Chondrocyte (in vitro differentiated cells): ENCODE results near the gene ERGIC1. TPM values are rescaled to one million over a fixed set of nuclear protein-coding genes. Genes with fewer than 3 reads are reported as not detected.

Experiments used
- DNase-seq: peaks from one replicate; pipeline ENCODE4 v3.0.0; 2021; ENCODE audit warnings: mixed read lengths, low spot score
- H3K27ac Mint-ChIP-seq: one replicate; pipeline ENCODE4 v1.8.0; 2021; ENCODE audit warnings: mild to moderate bottlenecking, moderate library complexity, mixed read lengths; ENCODE audit not compliant: unreplicated experiment
- H3K27me3 Mint-ChIP-seq: 2 replicates; pipeline ENCODE4 v1.8.0; 2021; ENCODE audit warnings: low read depth, mixed read lengths
- H3K36me3 Mint-ChIP-seq: 2 replicates; pipeline ENCODE4 v1.8.0; 2021; ENCODE audit warnings: low read depth, mixed read lengths
- H3K4me1 Mint-ChIP-seq: 2 replicates; pipeline ENCODE4 v1.8.0; 2021; ENCODE audit warnings: low read depth, mild to moderate bottlenecking, mixed read lengths
- H3K4me3 Mint-ChIP-seq: one replicate; pipeline ENCODE4 v1.8.0; 2021; ENCODE audit warnings: mild to moderate bottlenecking, moderate library complexity, mixed read lengths; ENCODE audit not compliant: unreplicated experiment
- H3K9me3 Mint-ChIP-seq: 2 replicates; pipeline ENCODE4 v1.8.0; 2021; ENCODE audit warnings: low read depth, mixed read lengths
- total RNA-seq: library from RNA; stranded (reverse); gene quantifications from 3 replicates; pipeline ENCODE4 v1.2.1, GENCODE V29; 2021
- TF ChIP-seq, protein P1 (sequence below): fragments of 200-600 bp; sonication (generic); IDR thresholded peaks from 2 replicates; pipeline ENCODE4 v1.5.0; 2021; ENCODE audit warnings: antibody characterized with exemption, mild to moderate bottlenecking, moderate library complexity

The ERGIC1 gene
- total RNA-seq, 1 donor from 2014 or later, result 141 TPM

DNA sequence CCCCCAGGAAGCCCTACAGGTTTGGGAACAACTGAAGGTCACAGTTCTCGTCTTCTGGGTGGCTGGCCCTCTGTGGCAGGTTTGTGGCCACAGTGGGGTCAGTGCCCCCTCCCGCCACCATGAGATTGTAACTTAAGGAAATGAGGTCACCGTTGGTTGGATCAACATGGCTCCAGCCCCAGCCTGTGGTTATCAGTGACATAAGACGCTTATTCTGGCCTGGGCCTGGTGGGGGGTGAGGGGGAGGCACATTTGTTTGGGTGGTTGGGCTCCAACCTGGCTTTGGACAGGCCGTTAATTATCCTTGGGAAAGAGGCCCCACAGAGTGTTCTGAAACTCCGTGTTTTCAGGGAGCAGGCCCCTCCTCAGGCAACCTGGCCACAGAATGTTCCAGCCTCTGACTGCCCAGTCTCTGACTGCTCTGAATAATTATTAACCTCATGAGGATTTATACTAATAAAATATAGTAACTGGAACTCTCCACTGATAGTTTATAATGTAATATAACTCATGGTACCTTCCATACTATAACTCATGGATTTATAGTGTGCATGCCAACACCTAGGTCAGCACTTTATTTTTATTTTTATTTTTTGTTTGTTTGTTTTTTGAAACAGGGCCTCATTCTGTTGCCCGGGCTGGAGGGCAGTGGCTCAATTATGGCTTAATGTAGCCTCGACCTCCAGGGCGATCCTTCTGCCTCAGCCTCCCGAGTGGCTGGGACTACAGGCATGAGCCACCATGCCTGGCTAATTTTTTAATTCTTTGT is 67.1 kb downstream of the ERGIC1 start:
- Mint-ChIP-seq H3K4me3 (no peak overlapping the region), H3K27ac (peak overlapping the region; percentile 93), H3K4me1 (peaks cover 92% of the 10 kb centered on the region), H3K36me3 (no peaks in the 10 kb centered on the region), H3K27me3 (no peaks in the 10 kb centered on the region), H3K9me3 (no peaks in the 10 kb centered on the region)
- DNase-seq, result no peak
- TF ChIP-seq, protein P1, sequence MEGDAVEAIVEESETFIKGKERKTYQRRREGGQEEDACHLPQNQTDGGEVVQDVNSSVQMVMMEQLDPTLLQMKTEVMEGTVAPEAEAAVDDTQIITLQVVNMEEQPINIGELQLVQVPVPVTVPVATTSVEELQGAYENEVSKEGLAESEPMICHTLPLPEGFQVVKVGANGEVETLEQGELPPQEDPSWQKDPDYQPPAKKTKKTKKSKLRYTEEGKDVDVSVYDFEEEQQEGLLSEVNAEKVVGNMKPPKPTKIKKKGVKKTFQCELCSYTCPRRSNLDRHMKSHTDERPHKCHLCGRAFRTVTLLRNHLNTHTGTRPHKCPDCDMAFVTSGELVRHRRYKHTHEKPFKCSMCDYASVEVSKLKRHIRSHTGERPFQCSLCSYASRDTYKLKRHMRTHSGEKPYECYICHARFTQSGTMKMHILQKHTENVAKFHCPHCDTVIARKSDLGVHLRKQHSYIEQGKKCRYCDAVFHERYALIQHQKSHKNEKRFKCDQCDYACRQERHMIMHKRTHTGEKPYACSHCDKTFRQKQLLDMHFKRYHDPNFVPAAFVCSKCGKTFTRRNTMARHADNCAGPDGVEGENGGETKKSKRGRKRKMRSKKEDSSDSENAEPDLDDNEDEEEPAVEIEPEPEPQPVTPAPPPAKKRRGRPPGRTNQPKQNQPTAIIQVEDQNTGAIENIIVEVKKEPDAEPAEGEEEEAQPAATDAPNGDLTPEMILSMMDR, result no peak

DNA sequence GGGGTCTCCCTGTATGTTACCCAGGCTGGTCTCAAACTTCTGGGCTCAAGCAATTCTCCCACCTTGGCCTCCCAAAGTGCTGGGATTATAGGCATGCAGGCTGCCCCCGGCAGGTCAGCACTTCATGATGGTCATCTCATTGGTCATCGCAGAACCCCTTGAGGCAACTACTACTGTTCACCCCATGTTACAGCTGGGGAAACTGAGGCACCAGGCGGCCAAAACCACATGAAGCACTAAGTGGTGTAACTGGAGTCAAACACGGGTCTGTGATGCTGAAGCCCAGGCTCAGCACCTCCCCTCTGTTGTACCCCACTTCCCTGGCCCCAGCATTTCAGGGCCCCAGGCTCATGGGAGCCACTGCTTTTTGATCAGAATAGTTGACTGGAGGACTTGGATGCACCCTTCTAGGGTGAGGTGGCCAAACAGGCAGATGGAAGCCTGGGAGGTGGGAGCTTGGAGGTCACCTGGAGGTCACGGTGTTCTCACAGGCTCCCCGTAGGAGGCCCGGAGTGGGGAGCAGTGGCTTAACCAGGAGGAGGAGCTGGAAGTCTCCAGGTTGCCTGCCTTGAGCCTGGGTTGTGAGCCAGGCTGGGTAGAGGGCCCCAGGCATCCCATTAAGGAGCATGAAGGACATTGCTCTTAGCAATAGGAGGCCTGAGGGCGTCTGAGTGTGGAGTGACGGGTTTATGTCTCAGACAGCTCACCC is 67.9 kb downstream of the ERGIC1 start:
- Mint-ChIP-seq H3K4me1 (peaks cover 97% of the 10 kb centered on the region), H3K9me3 (no peaks in the 10 kb centered on the region), H3K36me3 (no peaks in the 10 kb centered on the region), H3K27me3 (no peaks in the 10 kb centered on the region), H3K4me3 (no peak overlapping the region), H3K27ac (peak overlapping the region; percentile 93)
- TF ChIP-seq, protein P1, result no peak
- no peak for DNase-seq

DNA sequence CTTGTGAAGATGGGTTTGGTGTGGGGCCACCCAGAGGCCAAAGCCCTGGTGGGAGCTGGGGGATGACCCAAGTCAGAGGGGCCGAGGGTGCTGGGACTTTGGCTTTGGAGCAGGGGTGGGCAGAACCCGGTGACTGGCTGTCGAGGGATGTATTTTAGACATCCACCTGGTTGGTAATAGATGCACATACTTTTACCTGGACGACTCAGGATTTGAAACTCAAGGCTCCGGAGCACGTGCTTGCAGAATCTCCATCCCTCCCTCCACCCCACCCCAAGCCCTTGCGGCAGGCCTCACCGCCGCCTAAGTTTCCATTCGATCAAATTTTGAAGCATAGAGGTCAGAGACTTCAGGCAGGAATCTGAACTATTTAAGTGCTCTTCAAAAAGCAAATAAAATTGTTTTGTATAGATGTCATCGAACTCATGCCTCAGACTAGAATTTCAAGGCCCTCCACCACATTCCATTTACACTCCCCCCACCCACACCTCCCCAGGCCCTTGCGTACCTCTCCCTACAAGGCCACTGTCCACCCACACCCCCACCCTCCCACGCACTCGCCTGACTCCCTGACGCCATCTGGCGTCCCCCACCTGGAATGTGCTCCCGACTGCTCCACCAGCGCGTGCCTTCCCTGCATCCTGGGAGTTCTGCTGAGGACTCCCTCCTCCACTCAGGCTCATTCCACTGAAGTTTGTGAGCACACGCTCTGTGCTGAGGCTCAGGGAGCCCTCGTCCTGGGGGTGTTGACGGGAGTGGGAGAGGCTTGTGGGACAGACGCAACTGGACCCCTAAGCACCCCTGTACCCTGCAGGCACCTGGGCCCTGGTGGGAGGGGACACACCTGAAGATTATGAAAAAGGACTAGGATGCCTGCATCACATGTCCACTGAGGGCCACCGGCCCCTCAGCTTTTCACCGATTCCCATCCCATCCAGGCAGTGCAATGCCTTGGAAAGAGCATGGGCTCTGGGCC is 68.7 kb downstream of the ERGIC1 start:
- Mint-ChIP-seq H3K9me3 (no peaks in the 10 kb centered on the region), H3K4me1 (peaks cover 94% of the 10 kb centered on the region), H3K4me3 (peak overlapping the region; percentile 16), H3K27me3 (no peaks in the 10 kb centered on the region), H3K27ac (peak overlapping the region; percentile 93), H3K36me3 (no peaks in the 10 kb centered on the region)
- TF ChIP-seq, protein P1, result peak; percentile 79
- no peak for DNase-seq

DNA sequence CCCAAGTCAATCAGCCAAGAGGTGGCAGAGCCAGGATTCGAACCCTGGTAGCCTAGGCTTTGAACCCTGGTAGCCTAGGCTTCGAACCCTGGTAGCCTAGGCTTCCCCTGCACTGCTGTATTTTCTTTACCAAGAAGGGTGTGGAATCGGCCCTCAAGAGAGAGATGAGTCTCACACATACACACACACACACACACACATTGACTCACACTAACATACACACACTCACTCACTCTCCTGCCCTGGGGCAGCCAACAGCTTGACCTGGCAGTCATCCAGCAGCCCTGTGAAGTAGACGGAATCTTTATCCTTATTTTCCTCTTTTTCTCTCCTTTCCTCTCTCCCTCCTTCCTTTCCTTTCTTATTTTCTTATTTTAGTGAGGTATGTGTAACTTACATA is 69.7 kb downstream of the ERGIC1 start:
- Mint-ChIP-seq H3K4me3 (peak overlapping the region; percentile 16), H3K4me1 (peaks cover 87% of the 10 kb centered on the region)
- TF ChIP-seq, protein P1, result no peak

DNA sequence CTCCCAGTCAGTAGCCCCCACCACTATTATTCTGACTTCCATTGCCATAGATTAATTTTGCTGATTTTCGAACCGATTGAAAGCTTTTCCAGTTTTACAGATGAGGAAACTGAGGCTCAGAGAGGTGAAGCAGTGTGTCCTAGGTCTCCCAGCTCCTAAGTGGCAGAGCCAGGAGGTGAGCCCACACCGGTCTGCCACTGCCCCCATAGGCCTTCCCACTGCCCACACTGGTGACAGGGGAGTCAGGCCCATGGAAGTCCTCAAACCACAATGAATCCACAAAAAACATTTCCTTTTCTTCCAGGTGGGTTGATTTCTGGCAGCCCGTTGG is 70.2 kb downstream of the ERGIC1 start:
- Mint-ChIP-seq H3K4me3 (no peak overlapping the region), H3K9me3 (no peaks in the 10 kb centered on the region), H3K27ac (peak overlapping the region; percentile 93), H3K4me1 (peaks cover 84% of the 10 kb centered on the region), H3K27me3 (no peaks in the 10 kb centered on the region), H3K36me3 (no peaks in the 10 kb centered on the region)
- no peak for DNase-seq
- TF ChIP-seq, protein P1, result no peak

More for the DNA sequence above, 69.7 kb downstream of the ERGIC1 start:
- peak overlapping the region; percentile 93 for H3K27ac Mint-ChIP-seq
- no peaks in the 10 kb centered on the region for H3K36me3 Mint-ChIP-seq
- H3K27me3 Mint-ChIP-seq, result no peaks in the 10 kb centered on the region
- no peaks in the 10 kb centered on the region for H3K9me3 Mint-ChIP-seq
- no peak for DNase-seq
